LNCAP (cell line): ENCODE measurements around the gene KDM4F.

Experiments used
- TF ChIP-seq, protein P1 (sequence below): fragments of 450-650 bp; IDR thresholded peaks from 2 replicates; pipeline ENCODE4 v1.5.1; 2017; ENCODE audit warnings: mild to moderate bottlenecking

Gene KDM4F

DNA sequence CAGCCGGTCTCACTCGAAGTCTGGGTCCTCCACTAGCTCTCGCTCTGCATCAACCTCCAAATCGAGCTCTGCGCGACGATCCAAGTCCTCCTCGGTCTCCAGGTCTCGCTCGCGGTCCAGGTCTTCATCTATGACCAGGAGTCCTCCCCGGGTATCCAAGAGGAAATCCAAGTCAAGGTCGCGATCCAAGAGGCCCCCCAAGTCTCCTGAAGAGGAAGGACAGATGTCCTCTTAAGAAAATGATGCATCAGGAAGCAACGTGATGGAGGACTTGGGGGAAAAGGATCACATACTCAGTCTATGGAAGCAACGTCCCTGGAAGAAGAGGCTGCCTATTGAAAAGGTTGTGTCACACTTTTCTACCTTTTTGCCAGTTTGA is 18.6 kb downstream of the KDM4F start:
- TF ChIP-seq, protein P1, sequence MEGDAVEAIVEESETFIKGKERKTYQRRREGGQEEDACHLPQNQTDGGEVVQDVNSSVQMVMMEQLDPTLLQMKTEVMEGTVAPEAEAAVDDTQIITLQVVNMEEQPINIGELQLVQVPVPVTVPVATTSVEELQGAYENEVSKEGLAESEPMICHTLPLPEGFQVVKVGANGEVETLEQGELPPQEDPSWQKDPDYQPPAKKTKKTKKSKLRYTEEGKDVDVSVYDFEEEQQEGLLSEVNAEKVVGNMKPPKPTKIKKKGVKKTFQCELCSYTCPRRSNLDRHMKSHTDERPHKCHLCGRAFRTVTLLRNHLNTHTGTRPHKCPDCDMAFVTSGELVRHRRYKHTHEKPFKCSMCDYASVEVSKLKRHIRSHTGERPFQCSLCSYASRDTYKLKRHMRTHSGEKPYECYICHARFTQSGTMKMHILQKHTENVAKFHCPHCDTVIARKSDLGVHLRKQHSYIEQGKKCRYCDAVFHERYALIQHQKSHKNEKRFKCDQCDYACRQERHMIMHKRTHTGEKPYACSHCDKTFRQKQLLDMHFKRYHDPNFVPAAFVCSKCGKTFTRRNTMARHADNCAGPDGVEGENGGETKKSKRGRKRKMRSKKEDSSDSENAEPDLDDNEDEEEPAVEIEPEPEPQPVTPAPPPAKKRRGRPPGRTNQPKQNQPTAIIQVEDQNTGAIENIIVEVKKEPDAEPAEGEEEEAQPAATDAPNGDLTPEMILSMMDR = no peak

DNA sequence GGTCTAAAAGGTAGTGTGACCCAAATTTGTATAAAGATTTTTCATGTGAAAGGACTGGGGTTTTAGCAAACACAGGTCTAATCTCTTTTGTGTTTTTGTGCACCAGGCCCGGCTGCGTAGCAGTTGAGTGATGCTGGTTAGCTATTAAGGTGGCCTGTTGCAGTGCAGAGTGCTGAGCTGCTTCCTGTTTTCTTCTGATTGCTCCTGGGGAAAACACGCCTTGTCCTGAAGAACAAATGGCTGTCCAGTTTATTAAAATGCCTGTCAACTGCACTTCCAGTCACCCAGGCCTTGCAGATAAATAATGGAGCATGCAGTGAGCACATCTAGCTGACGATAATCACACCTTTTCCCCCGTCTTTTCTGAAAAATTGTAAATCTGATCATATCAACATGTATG is 19.3 kb downstream of the KDM4F start:
- TF ChIP-seq, protein P1 = no peak

DNA sequence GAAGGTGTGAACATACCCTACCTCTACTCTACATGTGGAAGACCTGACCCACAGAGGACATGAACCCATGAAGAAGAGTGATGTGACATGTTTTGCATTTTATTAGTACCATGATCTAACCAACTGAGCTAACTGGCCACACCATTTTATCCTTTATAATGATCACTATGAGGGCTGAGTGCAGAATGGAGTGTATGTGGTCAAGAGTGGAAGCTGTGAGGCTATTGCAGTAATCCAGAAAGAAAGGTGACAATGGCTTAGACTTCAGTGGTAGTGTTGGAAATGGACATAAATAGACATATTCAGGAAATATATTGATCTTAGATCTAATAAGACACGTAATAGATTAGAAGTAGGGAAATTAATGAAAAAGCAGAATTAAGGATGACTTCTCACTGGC is 21.2 kb downstream of the KDM4F start:
- TF ChIP-seq, protein P1 = no peak

GRCh38 chr11:95072948-95073347 is 23.7 kb downstream of the KDM4F start:
- TF ChIP-seq, protein P1 = no peak

DNA sequence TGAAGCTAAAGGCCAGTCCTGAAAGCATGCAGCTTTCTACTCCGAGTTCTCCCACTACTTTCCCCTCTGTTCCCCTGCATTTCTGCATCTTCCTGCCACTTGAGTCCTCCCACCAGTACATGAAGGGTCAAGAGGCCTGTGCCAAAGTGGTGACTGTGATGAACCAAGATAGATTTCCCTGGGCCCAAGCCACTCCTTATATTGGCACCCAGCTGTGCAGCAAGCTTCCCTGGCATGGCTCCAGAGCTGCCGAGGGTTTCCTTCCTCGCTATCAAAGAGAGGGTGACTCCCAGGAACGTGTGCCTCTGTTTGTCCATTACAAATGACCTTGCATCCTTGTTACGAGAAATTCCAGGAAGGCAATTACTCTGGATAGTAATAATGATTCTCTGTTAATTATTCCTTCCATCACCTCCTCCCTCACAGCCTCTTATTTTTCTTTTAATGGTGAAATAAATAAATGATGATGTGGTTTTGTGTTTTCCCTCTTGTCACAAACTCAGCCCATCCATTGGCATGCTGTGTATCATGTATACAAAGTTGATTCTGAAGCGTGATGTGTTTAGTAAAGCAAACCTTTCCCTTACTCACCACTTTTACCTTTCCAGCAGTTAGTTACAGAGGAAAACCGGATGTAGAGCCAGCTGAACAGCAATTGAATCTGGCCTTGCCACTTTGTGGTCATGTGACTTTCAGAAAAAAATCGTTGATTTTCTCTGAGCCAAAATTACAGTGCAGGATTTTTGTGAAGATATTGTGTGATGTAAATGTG is 25.8 kb downstream of the KDM4F start:
- TF ChIP-seq, protein P1 = no peak

DNA sequence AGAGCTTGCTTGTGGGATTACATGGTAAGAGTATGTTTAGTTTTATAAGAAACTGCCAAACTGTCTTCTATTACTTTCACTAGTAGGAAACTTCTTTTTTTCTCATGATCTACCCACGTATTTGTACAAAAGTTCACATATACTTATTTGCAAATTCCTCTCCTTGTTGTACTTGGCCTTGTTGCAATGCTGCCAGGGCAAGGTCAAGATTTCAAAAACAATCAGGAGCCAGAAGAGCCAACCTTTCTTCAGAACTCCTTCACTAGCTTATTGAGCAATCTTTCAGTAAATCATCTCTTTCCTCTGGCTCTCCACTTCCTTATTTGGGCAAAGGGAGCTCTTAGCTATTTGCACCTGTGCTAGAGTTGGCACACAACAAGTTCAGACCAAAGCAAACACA is 27.2 kb downstream of the KDM4F start:
- TF ChIP-seq, protein P1 = no peak

DNA sequence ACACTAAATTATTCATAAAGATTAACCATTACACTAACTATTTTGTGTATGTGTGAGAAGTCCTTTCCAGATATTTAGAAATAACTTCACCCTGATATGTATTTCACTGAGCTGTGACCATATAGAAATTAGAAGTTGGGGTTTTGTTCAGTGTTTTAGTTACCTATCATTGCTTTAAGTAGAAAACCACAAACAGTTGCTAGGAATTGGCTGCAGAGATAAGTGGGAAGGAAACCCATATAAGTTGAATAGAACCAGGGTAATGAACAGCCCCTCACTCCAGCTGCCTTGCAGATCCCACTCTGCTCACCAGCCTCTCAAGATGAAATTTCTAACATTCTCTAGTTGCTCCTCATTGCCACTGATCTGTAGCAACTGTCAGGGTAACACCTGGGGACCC is 27.8 kb downstream of the KDM4F start:
- TF ChIP-seq, protein P1 = no peak

- TF ChIP-seq, protein P1 = no peak
Observed at GRCh38 chr11:95078526-95078925, 29.3 kb downstream of the KDM4F start.
